Left ventricle myocardium superior (tissue), 1 donor: ENCODE data around the gene C2CD4B. TPM values are rescaled to one million over a fixed set of nuclear protein-coding genes. Genes with fewer than 3 reads are reported as not detected.

Experiments
- ATAC-seq: fragments of 200-7000 bp; cut with Tn5 transposase; one replicate; pipeline ENCODE4 v1.9.1; 2020; ENCODE audit warnings: mild to moderate bottlenecking, moderate library complexity
- DNase-seq: peaks from one replicate; pipeline ENCODE4 v3.0.0-alpha.2; 2020
- intact Hi-C: fragments of 100-400 bp; cut with micrococcal nuclease; formaldehyde crosslinking; loops from one replicate; pipeline ENCODE4 v1.11.0; 2022
- total RNA-seq: library from RNA; stranded (reverse); fragmentation: NEBNext Ultra II Directional; extraction: Animal tissue kit (Norgen Biotek cat#: 25700); gene quantifications from one replicate; pipeline ENCODE4 v1.2.1, GENCODE V29; 2021
- donor health status: DM: no; HTN: yes; CAD: no; lungs with severe emphysema.

C2CD4B gene
- total RNA-seq, 1 donor from 2014 or later, result 1.7 TPM

- intact Hi-C loops, result no loop called here
- ATAC-seq (peak; percentile 18), DNase-seq (no peak)
Measured at GRCh38 chr15:62163397-62164013, 1.6 kb downstream of the C2CD4B start.

GRCh38 chr15:62153228-62153627 is 11.9 kb downstream of the C2CD4B start:
- no peak for DNase-seq
- intact Hi-C loops, result no loop called here

GRCh38 chr15:62150445-62150844 is 14.6 kb downstream of the C2CD4B start:
- intact Hi-C loops, result no loop called here
- DNase-seq, result no peak
- no peak for ATAC-seq

More at GRCh38 chr15:62153228-62153627, 11.9 kb downstream of the C2CD4B start:
- no peak for ATAC-seq

GRCh38 chr15:62149729-62150128 is 15.4 kb downstream of the C2CD4B start:
- intact Hi-C loops, result no loop called here
- ATAC-seq (no peak), DNase-seq (no peak)

- ATAC-seq (no peak), DNase-seq (no peak)
- intact Hi-C loops, result no loop called here
Measured at GRCh38 chr15:62147551-62147950, 17.5 kb downstream of the C2CD4B start.

GRCh38 chr15:62147149-62147548 is 17.9 kb downstream of the C2CD4B start:
- ATAC-seq (no peak), DNase-seq (no peak)
- intact Hi-C loops, result no loop called here

- no peak for ATAC-seq
- intact Hi-C loops, result no loop called here
- no peak for DNase-seq
Measured at GRCh38 chr15:62145015-62145735, 19.9 kb downstream of the C2CD4B start.

GRCh38 chr15:62142736-62143135 is 22.3 kb downstream of the C2CD4B start:
- intact Hi-C loops, result no loop called here
- DNase-seq, result no peak
- ATAC-seq, result no peak

- ATAC-seq, result no peak
- DNase-seq, result no peak
- intact Hi-C loops, result no loop called here
Measured at GRCh38 chr15:62141643-62142588, 23.2 kb downstream of the C2CD4B start.

GRCh38 chr15:62141200-62141599 is 23.9 kb downstream of the C2CD4B start:
- ATAC-seq, result no peak
- intact Hi-C loops, result no loop called here
- DNase-seq, result no peak

- no peak for DNase-seq
- intact Hi-C loops, result no loop called here
Measured at GRCh38 chr15:62138124-62138523, 27.0 kb downstream of the C2CD4B start.

GRCh38 chr15:62136911-62137865 is 27.9 kb downstream of the C2CD4B start:
- ATAC-seq, result no peak
- intact Hi-C loops, result no loop called here

More at GRCh38 chr15:62138124-62138523, 27.0 kb downstream of the C2CD4B start:
- no peak for ATAC-seq

GRCh38 chr15:62135532-62136134 is 29.5 kb downstream of the C2CD4B start:
- no peak for DNase-seq
- intact Hi-C loops, result no loop called here
- no peak for ATAC-seq

More at GRCh38 chr15:62136911-62137865, 27.9 kb downstream of the C2CD4B start:
- no peak for DNase-seq

GRCh38 chr15:62133141-62133540 is 31.9 kb downstream of the C2CD4B start:
- no peak for ATAC-seq
- intact Hi-C loops, result no loop called here
- DNase-seq, result no peak

GRCh38 chr15:62128916-62129315 is 36.2 kb downstream of the C2CD4B start:
- ATAC-seq, result no peak
- DNase-seq, result no peak
- intact Hi-C loops, result no loop called here

- ATAC-seq (no peak), DNase-seq (no peak)
- intact Hi-C loops, result no loop called here
Measured at GRCh38 chr15:62126364-62126763, 38.7 kb downstream of the C2CD4B start.

GRCh38 chr15:62125773-62126172 is 39.3 kb downstream of the C2CD4B start:
- peak; percentile 70 for ATAC-seq
- no peak for DNase-seq
- intact Hi-C loops, result no loop called here

GRCh38 chr15:62124973-62125303 is 40.1 kb downstream of the C2CD4B start:
- no peak for ATAC-seq
- intact Hi-C loops, result no loop called here
- DNase-seq, result no peak
